ENCODE data around the gene USHBP1. TPM values are rescaled to one million over a fixed set of nuclear protein-coding genes. Genes with fewer than 3 reads are reported as not detected.

USHBP1 gene
- total and polyA plus RNA-seq, 4 donors = 0.13 to 12.8 (median 2.6) TPM

- intact Hi-C loops (cut with DNase I) = no loop called here
- Histone ChIP-seq H3K36me3 (ENCODE audit: control insufficient read depth in 1 of 2, insufficient read depth in 2 of 2, low read length in 1 of 2) (no peaks in the 10 kb centered on the region), H3K4me3 (ENCODE audit: low read length in 2 of 2) (no peak overlapping the region), H3K27ac (ENCODE audit: low read depth in 1 of 2, low read length in 2 of 2) (no peak overlapping the region), H3K4me1 (ENCODE audit: control insufficient read depth in 1 of 2, insufficient read depth in 2 of 2, low read length in 2 of 2) (no peaks in the 10 kb centered on the region), H3K27me3 (ENCODE audit: control insufficient read depth in 1 of 2, insufficient read depth in 2 of 2, low read length in 1 of 2) (no peaks in the 10 kb centered on the region), H3K9me3 (ENCODE audit: control insufficient read depth, low read length) (no peaks in the 10 kb centered on the region)
- WGBS, 2 donors = 87 to 91% methylated on average over 9 of the region's 9 CpGs
- DNase-seq (no peak), ATAC-seq (ENCODE audit: low FRiP score) (no peak)
Measured at GRCh38 chr19:17286752-17287151, 22.2 kb upstream of the USHBP1 start.

DNA sequence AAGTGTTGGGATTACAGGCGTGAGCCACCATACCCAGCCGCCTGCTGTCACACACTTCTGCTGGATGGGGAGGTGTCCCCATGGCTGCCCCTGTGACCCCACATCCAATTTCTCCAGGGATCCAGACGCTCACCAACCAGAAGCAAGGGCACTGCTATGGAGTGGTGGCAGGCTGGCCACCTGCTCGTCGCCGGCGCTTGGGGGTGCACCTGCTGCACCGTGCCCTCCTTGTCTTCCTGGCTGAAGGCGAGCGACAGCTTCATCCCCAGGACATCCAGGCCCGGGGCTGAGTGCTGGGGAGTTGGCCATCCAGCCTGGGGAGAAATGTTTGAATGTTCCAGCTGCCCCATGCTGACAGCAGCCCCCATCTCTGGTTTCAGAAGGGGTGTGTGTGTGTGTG is 21.7 kb upstream of the USHBP1 start:
- intact Hi-C loops (cut with DNase I) = no loop called here
- WGBS, 2 donors = 93 to 95% methylated on average over 11 of the region's 11 CpGs
- H3K4me3 ChIP-seq (ENCODE audit: low read length in 2 of 2) = no peak overlapping the region
- ATAC-seq (ENCODE audit: low FRiP score) (no peak), DNase-seq (no peak)
- H3K36me3 ChIP-seq (ENCODE audit: control insufficient read depth in 1 of 2, insufficient read depth in 2 of 2, low read length in 1 of 2) = no peaks in the 10 kb centered on the region
- H3K27ac ChIP-seq (ENCODE audit: low read depth in 1 of 2, low read length in 2 of 2) = no peak overlapping the region
- H3K27me3 ChIP-seq (ENCODE audit: control insufficient read depth in 1 of 2, insufficient read depth in 2 of 2, low read length in 1 of 2) = no peaks in the 10 kb centered on the region
- no peaks in the 10 kb centered on the region for H3K4me1 ChIP-seq (ENCODE audit: control insufficient read depth in 1 of 2, insufficient read depth in 2 of 2, low read length in 2 of 2)
- H3K9me3 ChIP-seq (ENCODE audit: control insufficient read depth, low read length) = no peaks in the 10 kb centered on the region

- Histone ChIP-seq H3K4me1 (ENCODE audit: control insufficient read depth in 1 of 2, insufficient read depth in 2 of 2, low read length in 2 of 2) (no peaks in the 10 kb centered on the region), H3K36me3 (ENCODE audit: control insufficient read depth in 1 of 2, insufficient read depth in 2 of 2, low read length in 1 of 2) (no peaks in the 10 kb centered on the region), H3K27ac (ENCODE audit: low read depth in 1 of 2, low read length in 2 of 2) (no peak overlapping the region), H3K27me3 (ENCODE audit: control insufficient read depth in 1 of 2, insufficient read depth in 2 of 2, low read length in 1 of 2) (no peaks in the 10 kb centered on the region), H3K4me3 (ENCODE audit: low read length in 2 of 2) (no peak overlapping the region), H3K9me3 (ENCODE audit: control insufficient read depth, low read length) (no peaks in the 10 kb centered on the region)
- DNase-seq (no peak), ATAC-seq (ENCODE audit: low FRiP score) (no peak)
- intact Hi-C loops (cut with DNase I) = no loop called here
- WGBS, 2 donors = 92% methylated on average over 18 of the region's 18 CpGs
Measured at GRCh38 chr19:17285415-17286135, 21.0 kb upstream of the USHBP1 start.

DNA sequence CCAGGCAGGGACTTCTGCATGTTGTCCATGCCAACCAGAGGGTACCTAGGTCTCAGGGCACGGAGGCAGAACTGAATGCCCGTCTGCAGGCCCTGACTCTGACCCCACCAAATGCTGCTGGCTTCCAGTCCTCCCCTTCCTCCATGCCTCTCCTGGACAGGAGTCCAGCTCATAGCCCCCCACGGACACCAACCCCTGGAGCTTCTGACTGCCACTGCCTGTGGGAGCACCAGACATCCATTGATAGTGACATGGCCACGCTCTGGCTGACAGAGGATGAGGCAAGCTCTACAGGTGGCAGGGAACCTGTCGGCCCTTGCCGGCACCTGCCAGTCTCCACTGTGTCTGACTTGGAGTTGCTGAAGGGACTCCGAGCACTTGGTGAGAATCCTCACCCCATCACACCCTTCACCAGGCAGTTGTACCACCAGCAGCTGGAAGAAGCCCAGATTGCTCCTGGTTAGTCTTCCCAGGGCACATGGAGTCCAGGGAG is 19.0 kb upstream of the USHBP1 start:
- Histone ChIP-seq H3K9me3 (ENCODE audit: control insufficient read depth, low read length) (no peaks in the 10 kb centered on the region), H3K4me1 (ENCODE audit: control insufficient read depth in 1 of 2, insufficient read depth in 2 of 2, low read length in 2 of 2) (no peaks in the 10 kb centered on the region), H3K4me3 (ENCODE audit: low read length in 2 of 2) (no peak overlapping the region), H3K27me3 (ENCODE audit: control insufficient read depth in 1 of 2, insufficient read depth in 2 of 2, low read length in 1 of 2) (no peaks in the 10 kb centered on the region), H3K36me3 (ENCODE audit: control insufficient read depth in 1 of 2, insufficient read depth in 2 of 2, low read length in 1 of 2) (peaks cover 0 to 2% of the 10 kb centered on the region in 2 donors), H3K27ac (ENCODE audit: low read depth in 1 of 2, low read length in 2 of 2) (no peak overlapping the region)
- WGBS, 2 donors = 89 to 91% methylated on average over 7 of the region's 7 CpGs
- ATAC-seq (ENCODE audit: low FRiP score) (peak; percentile 19), DNase-seq (no peak)
- intact Hi-C loops (cut with DNase I) = loop anchor here (2.0 to 5.0 kb wide), 4 partner anchors 71 to 217 kb away; no protein-coding TSS in a partner anchor

DNA sequence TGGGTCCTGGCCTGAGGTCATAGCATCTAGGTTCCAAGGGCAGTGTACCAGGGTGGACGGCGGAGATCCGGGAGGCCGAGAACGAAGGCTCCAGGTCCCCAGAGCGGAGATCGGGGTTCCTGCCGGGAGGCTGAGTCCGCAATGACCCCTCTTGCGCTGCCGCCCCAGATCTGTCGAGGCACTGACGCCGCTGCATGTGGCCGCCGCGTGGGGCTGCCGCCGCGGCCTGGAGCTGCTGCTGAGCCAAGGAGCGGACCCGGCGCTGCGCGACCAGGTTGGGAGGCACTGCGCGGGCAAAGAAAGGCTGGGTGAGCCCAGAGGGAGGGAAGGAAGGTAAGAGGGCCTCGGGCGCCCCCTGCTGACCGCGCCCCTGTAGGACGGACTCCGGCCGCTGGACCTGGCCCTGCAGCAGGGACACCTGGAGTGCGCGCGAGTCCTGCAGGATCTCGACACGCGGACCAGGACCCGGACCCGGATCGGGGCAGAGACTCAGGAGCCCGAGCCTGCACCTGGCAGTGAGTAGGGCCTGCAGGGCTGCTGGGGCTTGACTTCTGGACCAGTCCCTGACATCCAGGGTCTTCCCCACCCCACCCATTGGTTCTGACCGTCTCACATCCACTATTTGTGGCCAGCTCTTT is 18.1 kb upstream of the USHBP1 start:
- H3K36me3 ChIP-seq (ENCODE audit: control insufficient read depth in 1 of 2, insufficient read depth in 2 of 2, low read length in 1 of 2) = peaks cover 0 to 2% of the 10 kb centered on the region in 2 donors
- DNase-seq (peak; percentile 85 to 95), ATAC-seq (ENCODE audit: low FRiP score) (peak; percentile 95)
- no peak overlapping the region for H3K4me3 ChIP-seq (ENCODE audit: low read length in 2 of 2)
- H3K9me3 ChIP-seq (ENCODE audit: control insufficient read depth, low read length) = no peaks in the 10 kb centered on the region
- no peaks in the 10 kb centered on the region for H3K27me3 ChIP-seq (ENCODE audit: control insufficient read depth in 1 of 2, insufficient read depth in 2 of 2, low read length in 1 of 2)
- H3K4me1 ChIP-seq (ENCODE audit: control insufficient read depth in 1 of 2, insufficient read depth in 2 of 2, low read length in 2 of 2) = no peaks in the 10 kb centered on the region
- H3K27ac ChIP-seq (ENCODE audit: low read depth in 1 of 2, low read length in 2 of 2) = no peak overlapping the region
- 3 to 6% methylated on average over 45 of the region's 45 CpGs for WGBS, 2 donors
- intact Hi-C loops (cut with DNase I) = loop anchor here (2.0 to 5.0 kb wide), 4 partner anchors 70 to 216 kb away; no protein-coding TSS in a partner anchor

GRCh38 chr19:17281391-17282304 is 17.1 kb upstream of the USHBP1 start, which contains the start of gene ANKLE1:
Gene ANKLE1, plus strand, starts transcription at chr19:17281901. Its CDS starts 20 bp downstream, at chr19:17281921.
- ATAC-seq (ENCODE audit: low FRiP score) (peak; percentile 31), DNase-seq (peak in 1 of 2 donors; percentile 76)
- Histone ChIP-seq H3K4me1 (ENCODE audit: control insufficient read depth in 1 of 2, insufficient read depth in 2 of 2, low read length in 2 of 2) (no peaks in the 10 kb centered on the region), H3K36me3 (ENCODE audit: control insufficient read depth in 1 of 2, insufficient read depth in 2 of 2, low read length in 1 of 2) (peaks cover 0 to 2% of the 10 kb centered on the region in 2 donors), H3K27ac (ENCODE audit: low read depth in 1 of 2, low read length in 2 of 2) (no peak within 1 kb of the TSS), H3K9me3 (ENCODE audit: control insufficient read depth, low read length) (no peaks in the 10 kb centered on the region), H3K4me3 (ENCODE audit: low read length in 2 of 2) (peak within 1 kb of the TSS in 1 of 2 donors; percentile 1), H3K27me3 (ENCODE audit: control insufficient read depth in 1 of 2, insufficient read depth in 2 of 2, low read length in 1 of 2) (no peaks in the 10 kb centered on the region)
- WGBS, 2 donors = 7 to 8% methylated on average over 66 to 75 of the region's 75 CpGs
- intact Hi-C loops (cut with DNase I) = loop anchor here (2.0 to 5.0 kb wide), 4 partner anchors 69 to 215 kb away; no protein-coding TSS in a partner anchor

DNA sequence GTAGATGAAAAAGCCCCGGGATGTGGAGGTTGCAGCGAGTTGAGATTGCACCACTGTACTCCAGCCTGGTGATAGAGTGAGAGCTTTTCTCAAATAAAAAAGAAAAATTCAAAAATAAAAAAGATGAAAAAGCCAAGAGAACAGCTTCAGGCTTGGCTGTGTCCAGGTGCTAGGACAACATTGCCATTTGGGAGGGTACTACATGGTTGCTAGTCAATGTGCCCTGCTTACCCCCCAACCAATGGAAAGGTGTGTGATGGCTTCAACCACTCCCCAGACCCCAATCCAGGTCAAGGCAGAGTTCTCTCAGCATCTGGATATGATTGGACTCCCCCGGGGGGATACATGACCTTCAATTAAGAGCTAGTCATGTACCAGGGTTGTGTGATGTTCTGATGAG is 14.9 kb upstream of the USHBP1 start:
- no peak overlapping the region for H3K4me3 ChIP-seq (ENCODE audit: low read length in 2 of 2)
- peaks cover 0 to 6% of the 10 kb centered on the region in 2 donors for H3K36me3 ChIP-seq (ENCODE audit: control insufficient read depth in 1 of 2, insufficient read depth in 2 of 2, low read length in 1 of 2)
- H3K27me3 ChIP-seq (ENCODE audit: control insufficient read depth in 1 of 2, insufficient read depth in 2 of 2, low read length in 1 of 2) = no peaks in the 10 kb centered on the region
- DNase-seq (no peak), ATAC-seq (ENCODE audit: low FRiP score) (no peak)
- no peaks in the 10 kb centered on the region for H3K4me1 ChIP-seq (ENCODE audit: control insufficient read depth in 1 of 2, insufficient read depth in 2 of 2, low read length in 2 of 2)
- WGBS, 2 donors = 67 to 78% methylated on average over 3 of the region's 3 CpGs
- H3K27ac ChIP-seq (ENCODE audit: low read depth in 1 of 2, low read length in 2 of 2) = no peak overlapping the region
- no peaks in the 10 kb centered on the region for H3K9me3 ChIP-seq (ENCODE audit: control insufficient read depth, low read length)
- intact Hi-C loops (cut with DNase I) = no loop called here

DNA sequence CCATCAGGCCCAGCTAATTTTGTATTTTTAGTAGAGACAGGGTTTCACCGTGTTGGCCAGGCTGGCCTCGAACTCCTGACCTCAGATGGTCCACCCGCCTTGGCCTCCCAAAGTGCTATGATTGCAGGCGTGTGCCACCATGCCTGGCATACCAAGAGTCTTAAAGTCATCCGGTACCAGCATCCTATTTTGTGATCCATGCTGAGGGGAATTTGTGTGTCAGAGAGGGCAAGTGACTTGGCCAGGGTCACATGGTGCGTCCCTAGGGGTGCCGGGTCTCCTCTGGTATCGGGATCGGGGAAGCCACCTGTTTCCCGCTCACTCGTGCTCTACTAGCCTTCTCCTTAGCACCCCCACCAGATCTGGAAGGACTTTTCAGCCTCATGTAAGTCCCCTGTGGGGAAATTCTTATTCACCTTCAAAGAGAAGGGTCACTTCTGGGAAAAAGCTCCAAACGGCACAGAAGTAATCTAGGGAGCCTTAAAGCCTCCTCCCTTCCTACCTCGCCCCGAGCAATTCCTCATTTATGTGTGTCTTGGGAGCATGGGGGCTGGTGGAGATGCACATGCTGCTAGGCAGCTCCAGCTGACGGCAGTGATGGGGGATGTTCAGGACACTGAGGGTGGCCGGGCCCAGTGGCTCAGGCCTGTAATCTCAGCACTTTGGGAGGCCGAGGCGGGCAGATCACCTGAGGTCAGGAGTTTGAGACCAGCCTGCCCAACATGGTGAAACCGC is 11.1 kb upstream of the USHBP1 start:
- no peak for DNase-seq
- 88 to 90% methylated on average over 19 of the region's 19 CpGs for WGBS, 2 donors
- H3K9me3 ChIP-seq (ENCODE audit: control insufficient read depth, low read length) = no peaks in the 10 kb centered on the region
- H3K27ac ChIP-seq (ENCODE audit: low read depth in 1 of 2, low read length in 2 of 2) = no peak overlapping the region
- intact Hi-C loops (cut with DNase I) = no loop called here
- no peaks in the 10 kb centered on the region for H3K4me1 ChIP-seq (ENCODE audit: control insufficient read depth in 1 of 2, insufficient read depth in 2 of 2, low read length in 2 of 2)
- peaks cover 0 to 15% of the 10 kb centered on the region in 2 donors for H3K36me3 ChIP-seq (ENCODE audit: control insufficient read depth in 1 of 2, insufficient read depth in 2 of 2, low read length in 1 of 2)
- ATAC-seq (ENCODE audit: low FRiP score) = no peak
- H3K27me3 ChIP-seq (ENCODE audit: control insufficient read depth in 1 of 2, insufficient read depth in 2 of 2, low read length in 1 of 2) = no peaks in the 10 kb centered on the region
- no peak overlapping the region for H3K4me3 ChIP-seq (ENCODE audit: low read length in 2 of 2)
